OCI-LY3 (cell line): Measurements from ENCODE around the gene VPS4B.
A peak's percentile ranks its signal among the peaks of the same experiment; 100 is the strongest.

Experiments used
- H2AFZ ChIP-seq: fragments of 200-600, 300-600 bp; shearing (Covaris generic); 2 replicates; pipeline ENCODE4 v1.6.0; 2014; ENCODE audit warnings: antibody characterized with exemption, low read depth, low read length
- H3K27ac ChIP-seq: fragments of 200-600, 300-600 bp; sonication (generic); 2 replicates; pipeline ENCODE4 v1.5.1; 2014; ENCODE audit warnings: mild to moderate bottlenecking, low read length, moderate library complexity, mixed read lengths
- H3K27me3 ChIP-seq: fragments of 200-600, 300-600 bp; sonication (generic); 2 replicates; pipeline ENCODE4 v1.6.1; 2014; ENCODE audit warnings: low read depth, low read length, mixed read lengths
- H3K36me3 ChIP-seq: fragments of 200-600, 300-600 bp; sonication (generic); replicated peaks from 2 replicates; pipeline ENCODE3; 2014; ENCODE audit warnings: low read depth, low read length, mixed read lengths
- H3K4me1 ChIP-seq: fragments of 300-600, 200-600 bp; sonication (generic); 2 replicates; pipeline ENCODE4 v1.6.1; 2014; ENCODE audit warnings: low read length, mixed read lengths
- H3K4me2 ChIP-seq: fragments of 200-600, 300-600 bp; sonication (generic); 2 replicates; pipeline ENCODE4 v1.6.1; 2014; ENCODE audit warnings: low read length, mixed read lengths
- H3K4me3 ChIP-seq: fragments of 300-600, 200-600 bp; sonication (generic); 2 replicates; pipeline ENCODE4 v1.5.1; 2014; ENCODE audit warnings: antibody characterized with exemption, mild to moderate bottlenecking, low read length, moderate library complexity
- H3K79me2 ChIP-seq: fragments of 300-600, 200-600 bp; shearing (Covaris generic); 2 replicates; pipeline ENCODE4 v1.6.1; 2014; ENCODE audit warnings: mild to moderate bottlenecking, low read length, mixed read lengths
- H3K9ac ChIP-seq: fragments of 300-600, 200-600 bp; shearing (Covaris generic); 2 replicates; pipeline ENCODE4 v1.6.0; 2014; ENCODE audit warnings: mild to moderate bottlenecking, low read length, moderate library complexity
- H3K9me3 ChIP-seq: fragments of 200-600, 300-600 bp; shearing (Covaris generic); 2 replicates; pipeline ENCODE4 v1.6.1; 2014; ENCODE audit warnings: low read length, mixed read lengths; ENCODE audit not compliant: insufficient read depth
- H4K20me1 ChIP-seq: fragments of 200-600, 300-600 bp; sonication (generic); 2 replicates; pipeline ENCODE4 v1.6.1; 2016; ENCODE audit warnings: low read length, mixed read lengths; ENCODE audit not compliant: insufficient read depth
- EZH2phosphoT487 ChIP-seq: fragments of 200-600 bp; shearing (Covaris generic); IDR thresholded peaks from 2 replicates; pipeline ENCODE4 v1.6.1; 2018; ENCODE audit warnings: antibody characterized with exemption, mixed run types, low read depth
- TF ChIP-seq, protein P1 (sequence below): fragments of 200-600, 300-600 bp; sonication (generic); IDR thresholded peaks from 2 replicates; pipeline ENCODE4 v1.5.1; 2014; ENCODE audit warnings: antibody characterized with exemption, low read length, low read depth

Gene VPS4B

DNA sequence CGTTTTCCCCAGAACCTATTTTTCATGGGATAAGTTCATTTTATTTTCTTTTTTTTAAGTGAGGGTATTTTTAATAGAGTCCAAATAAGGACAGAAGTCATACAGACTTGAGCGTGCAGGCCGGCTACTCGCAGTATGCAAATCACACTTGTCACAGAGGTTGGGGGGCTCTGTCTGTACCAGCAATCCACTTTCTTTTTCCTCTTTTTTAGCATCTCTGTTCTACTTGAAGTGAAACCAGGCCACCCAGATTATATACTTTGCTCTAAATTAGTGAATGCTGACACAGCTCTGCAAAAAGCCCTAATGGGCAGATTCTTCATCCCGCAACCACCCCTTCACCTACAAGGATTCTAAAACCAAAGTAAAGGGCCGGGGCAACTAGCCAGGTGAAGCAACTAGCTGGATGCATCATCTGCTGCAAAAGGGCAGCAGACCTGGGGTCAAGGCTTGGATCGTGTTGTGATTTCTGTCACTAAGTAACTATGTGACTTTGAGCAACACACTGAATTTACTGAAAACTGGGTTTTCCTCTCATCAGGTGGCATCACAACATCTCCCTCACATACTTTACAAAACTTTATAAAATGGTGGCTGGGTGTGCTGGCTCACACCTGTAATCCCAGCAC lies 73.7 kb downstream of the VPS4B start:
- Histone ChIP-seq H3K36me3 (peaks cover 58% of the 10 kb centered on the region), H3K4me2 (peak overlapping the region; percentile 66), H3K27ac (peak overlapping the region; percentile 59), H2AFZ (no peak overlapping the region), H3K9ac (no peak overlapping the region), H3K27me3 (no peaks in the 10 kb centered on the region), H4K20me1 (no peaks in the 10 kb centered on the region), H3K4me3 (peak overlapping the region; percentile 33; the same call in 1 of the 2 replicates), H3K79me2 (no peaks in the 10 kb centered on the region), H3K4me1 (peaks cover 11% of the 10 kb centered on the region), H3K9me3 (no peaks in the 10 kb centered on the region)
- TF ChIP-seq EZH2phosphoT487: no peak
- TF ChIP-seq, protein P1, sequence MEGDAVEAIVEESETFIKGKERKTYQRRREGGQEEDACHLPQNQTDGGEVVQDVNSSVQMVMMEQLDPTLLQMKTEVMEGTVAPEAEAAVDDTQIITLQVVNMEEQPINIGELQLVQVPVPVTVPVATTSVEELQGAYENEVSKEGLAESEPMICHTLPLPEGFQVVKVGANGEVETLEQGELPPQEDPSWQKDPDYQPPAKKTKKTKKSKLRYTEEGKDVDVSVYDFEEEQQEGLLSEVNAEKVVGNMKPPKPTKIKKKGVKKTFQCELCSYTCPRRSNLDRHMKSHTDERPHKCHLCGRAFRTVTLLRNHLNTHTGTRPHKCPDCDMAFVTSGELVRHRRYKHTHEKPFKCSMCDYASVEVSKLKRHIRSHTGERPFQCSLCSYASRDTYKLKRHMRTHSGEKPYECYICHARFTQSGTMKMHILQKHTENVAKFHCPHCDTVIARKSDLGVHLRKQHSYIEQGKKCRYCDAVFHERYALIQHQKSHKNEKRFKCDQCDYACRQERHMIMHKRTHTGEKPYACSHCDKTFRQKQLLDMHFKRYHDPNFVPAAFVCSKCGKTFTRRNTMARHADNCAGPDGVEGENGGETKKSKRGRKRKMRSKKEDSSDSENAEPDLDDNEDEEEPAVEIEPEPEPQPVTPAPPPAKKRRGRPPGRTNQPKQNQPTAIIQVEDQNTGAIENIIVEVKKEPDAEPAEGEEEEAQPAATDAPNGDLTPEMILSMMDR: no peak

- peaks cover 57% of the 10 kb centered on the region for H3K36me3 ChIP-seq
- no peak overlapping the region for H3K9ac ChIP-seq
- H3K27me3 ChIP-seq: no peaks in the 10 kb centered on the region
- TF ChIP-seq, protein P1: no peak
- no peak for TF ChIP-seq EZH2phosphoT487
- peaks cover 11% of the 10 kb centered on the region for H3K4me1 ChIP-seq
- no peak overlapping the region for H2AFZ ChIP-seq
- no peak overlapping the region for H3K4me2 ChIP-seq
- H3K4me3 ChIP-seq: no peak overlapping the region
- no peak overlapping the region for H3K27ac ChIP-seq
- no peaks in the 10 kb centered on the region for H3K79me2 ChIP-seq
- no peaks in the 10 kb centered on the region for H3K9me3 ChIP-seq
- H4K20me1 ChIP-seq: no peaks in the 10 kb centered on the region
These were observed 75.6 kb downstream of the VPS4B start for GRCh38 chr18:63346480-63347183.

DNA sequence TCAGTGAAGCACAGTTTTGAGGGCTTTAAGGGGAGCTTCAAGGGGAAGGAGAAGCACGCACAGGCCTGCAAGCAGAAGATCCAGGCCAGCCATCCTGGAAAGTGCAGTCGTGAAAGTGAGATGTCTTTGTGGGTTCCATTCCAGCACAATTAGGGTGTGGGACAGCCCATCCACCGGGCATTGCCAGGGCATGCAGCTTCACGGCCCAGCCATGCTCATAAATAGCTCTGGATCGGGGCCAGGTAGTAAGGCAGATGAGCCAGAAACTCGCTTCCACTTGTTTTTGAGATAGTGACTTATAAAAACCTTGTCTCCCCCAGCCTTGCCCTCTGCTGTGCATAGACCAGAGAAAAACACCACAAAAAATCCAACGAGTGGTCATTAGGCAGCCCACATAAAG lies 76.2 kb downstream of the VPS4B start:
- Histone ChIP-seq H3K27me3 (no peaks in the 10 kb centered on the region), H3K79me2 (no peaks in the 10 kb centered on the region), H3K4me1 (peaks cover 11% of the 10 kb centered on the region), H3K27ac (no peak overlapping the region), H3K9me3 (no peaks in the 10 kb centered on the region), H3K4me3 (no peak overlapping the region), H3K4me2 (no peak overlapping the region), H4K20me1 (no peaks in the 10 kb centered on the region), H3K9ac (no peak overlapping the region), H2AFZ (no peak overlapping the region), H3K36me3 (peaks cover 57% of the 10 kb centered on the region)
- no peak for TF ChIP-seq EZH2phosphoT487

DNA sequence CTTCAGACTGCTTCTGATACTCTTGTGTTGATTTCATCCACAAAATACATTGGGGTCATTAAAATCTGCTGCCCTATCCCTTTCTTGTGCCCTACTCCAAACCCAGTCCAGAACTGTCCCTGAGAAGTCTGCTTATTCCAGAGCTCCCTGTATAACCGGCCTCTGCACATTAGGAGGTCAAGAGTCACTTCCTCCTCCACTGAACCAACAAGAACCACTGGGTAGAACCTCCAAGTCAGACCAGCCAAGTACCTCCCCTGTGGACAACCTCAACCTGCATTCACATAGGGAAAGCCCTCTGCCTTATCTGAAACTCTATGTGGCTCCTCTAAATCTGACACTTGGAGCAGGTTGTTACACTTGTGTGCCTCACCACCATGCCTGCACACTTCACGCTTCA lies 77.4 kb downstream of the VPS4B start:
- Histone ChIP-seq H3K4me2 (no peak overlapping the region), H3K4me3 (no peak overlapping the region), H3K4me1 (peaks cover 19% of the 10 kb centered on the region), H3K27me3 (no peaks in the 10 kb centered on the region), H3K27ac (no peak overlapping the region), H3K9ac (no peak overlapping the region), H2AFZ (no peak overlapping the region), H3K36me3 (peaks cover 56% of the 10 kb centered on the region), H3K9me3 (no peaks in the 10 kb centered on the region), H3K79me2 (no peaks in the 10 kb centered on the region), H4K20me1 (no peaks in the 10 kb centered on the region)
- TF ChIP-seq, protein P1: no peak
- no peak for TF ChIP-seq EZH2phosphoT487
